Uterus (tissue), 4 donors: Measurements from ENCODE around the gene SH3RF3. TPM values are rescaled to one million over a fixed set of nuclear protein-coding genes. Genes with fewer than 3 reads are reported as not detected.

Experiments used
- DNase-seq, 2 donors: peaks; one replicate each; pipeline ENCODE4 v3.0.0-alpha.2; 2019 to 2020
- H3K27ac ChIP-seq, 2 donors: fragments of 200-600 bp; sonication (generic); 1 replicate in 1 of 2; 2 replicates in 1 of 2; pipeline ENCODE4 v1.5.1; 2016 to 2018
- H3K27me3 ChIP-seq, 2 donors: fragments of 200-600 bp; sonication (generic); one replicate each; pipeline ENCODE4 v1.5.1; 2018 to 2019; ENCODE audit warnings: control low read depth in 1 of 2
- H3K36me3 ChIP-seq, 2 donors: fragments of 200-600 bp; sonication (generic); one replicate each; pipeline ENCODE4 v1.5.1; 2019; ENCODE audit warnings: control low read depth in 1 of 2
- H3K4me1 ChIP-seq, 2 donors: fragments of 200-600 bp; sonication (generic); one replicate each; pipeline ENCODE4 v1.5.1; 2018 to 2019; ENCODE audit warnings: control low read depth in 1 of 2
- H3K4me3 ChIP-seq, 2 donors: fragments of 200-600 bp; sonication (generic); 1 replicate in 1 of 2; 2 replicates in 1 of 2; pipeline ENCODE4 v1.5.1; 2018 to 2019; ENCODE audit warnings: mild to moderate bottlenecking in 1 of 2
- H3K9me3 ChIP-seq, 2 donors: fragments of 200-600 bp; sonication (generic); one replicate each; pipeline ENCODE4 v1.5.1; 2019; ENCODE audit warnings: control low read depth in 1 of 2
- POLR2A ChIP-seq, 2 donors: fragments of 450-650 bp; IDR thresholded peaks; one replicate each; pipeline ENCODE4 v1.6.1; 2016; ENCODE audit warnings: antibody characterized with exemption in 2 of 2, mild to moderate bottlenecking in 1 of 2, moderate library complexity in 1 of 2
- intact Hi-C: fragments of 100-400 bp; cut with DNase I; formaldehyde crosslinking; loops from one replicate; pipeline ENCODE4 v1.15.1; 2023; ENCODE audit warnings: low total_unique reads
- total RNA-seq, 4 donors: library from RNA; depleted of rRNA in 3 of 4; stranded (reverse); fragments of >200 nt in 3 of 4; gene quantifications; one replicate each; pipeline versions ENCODE4 v1.1.0 to v1.2.4, GENCODE V29; 2014 to 2023
- TF ChIP-seq, protein P1 (sequence below), 4 experiments: fragments of 200-600 bp in 2 of 4; fragments of 450-650 bp in 2 of 4; sonication (generic) in 2 of 4; IDR thresholded peaks; one replicate each; pipeline ENCODE4 v1.5.1; 2016 to 2019; ENCODE audit warnings: antibody characterized with exemption in 4 of 4, mild to moderate bottlenecking in 2 of 4, moderate library complexity in 1 of 4
- donor health status: DM: yes; HTN: yes; CAD: no.

Gene SH3RF3
- total RNA-seq, 4 donors from 2014 or later = 5.1 to 10.2 (median 8.7) TPM; not detected in 1

DNA sequence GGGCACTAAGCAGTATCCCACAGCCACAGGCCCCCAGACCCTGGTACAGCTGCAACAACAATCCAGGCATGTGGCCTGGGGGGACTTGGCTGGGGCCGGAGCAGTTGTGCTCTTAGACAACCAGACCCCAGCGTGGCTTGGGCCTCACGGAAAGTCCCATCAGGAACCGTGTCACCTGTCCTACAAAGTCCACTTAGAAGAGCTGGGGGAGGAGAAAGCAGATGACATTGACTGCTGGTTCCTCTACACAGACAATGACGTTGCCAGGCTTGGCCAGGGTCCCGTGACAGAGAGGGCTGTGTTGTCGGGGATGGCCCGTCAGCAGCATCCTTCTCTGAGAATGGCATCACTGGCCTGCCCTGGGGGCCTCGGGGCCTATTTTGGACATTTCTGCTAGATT is 360.3 kb downstream of the SH3RF3 start:
- Histone ChIP-seq H3K9me3 (no peaks in the 10 kb centered on the region), H3K27ac (no peak overlapping the region), H3K4me3 (no peak overlapping the region), H3K27me3 (no peaks in the 10 kb centered on the region), H3K4me1 (no peaks in the 10 kb centered on the region), H3K36me3 (no peaks in the 10 kb centered on the region)
- TF ChIP-seq POLR2A (IDR thresholded peaks at IDR 0.05) = no peak
- TF ChIP-seq, protein P1, sequence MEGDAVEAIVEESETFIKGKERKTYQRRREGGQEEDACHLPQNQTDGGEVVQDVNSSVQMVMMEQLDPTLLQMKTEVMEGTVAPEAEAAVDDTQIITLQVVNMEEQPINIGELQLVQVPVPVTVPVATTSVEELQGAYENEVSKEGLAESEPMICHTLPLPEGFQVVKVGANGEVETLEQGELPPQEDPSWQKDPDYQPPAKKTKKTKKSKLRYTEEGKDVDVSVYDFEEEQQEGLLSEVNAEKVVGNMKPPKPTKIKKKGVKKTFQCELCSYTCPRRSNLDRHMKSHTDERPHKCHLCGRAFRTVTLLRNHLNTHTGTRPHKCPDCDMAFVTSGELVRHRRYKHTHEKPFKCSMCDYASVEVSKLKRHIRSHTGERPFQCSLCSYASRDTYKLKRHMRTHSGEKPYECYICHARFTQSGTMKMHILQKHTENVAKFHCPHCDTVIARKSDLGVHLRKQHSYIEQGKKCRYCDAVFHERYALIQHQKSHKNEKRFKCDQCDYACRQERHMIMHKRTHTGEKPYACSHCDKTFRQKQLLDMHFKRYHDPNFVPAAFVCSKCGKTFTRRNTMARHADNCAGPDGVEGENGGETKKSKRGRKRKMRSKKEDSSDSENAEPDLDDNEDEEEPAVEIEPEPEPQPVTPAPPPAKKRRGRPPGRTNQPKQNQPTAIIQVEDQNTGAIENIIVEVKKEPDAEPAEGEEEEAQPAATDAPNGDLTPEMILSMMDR (IDR thresholded peaks at IDR 0.05) = no peak
- no peak for DNase-seq
- intact Hi-C loops = no loop called here

DNA sequence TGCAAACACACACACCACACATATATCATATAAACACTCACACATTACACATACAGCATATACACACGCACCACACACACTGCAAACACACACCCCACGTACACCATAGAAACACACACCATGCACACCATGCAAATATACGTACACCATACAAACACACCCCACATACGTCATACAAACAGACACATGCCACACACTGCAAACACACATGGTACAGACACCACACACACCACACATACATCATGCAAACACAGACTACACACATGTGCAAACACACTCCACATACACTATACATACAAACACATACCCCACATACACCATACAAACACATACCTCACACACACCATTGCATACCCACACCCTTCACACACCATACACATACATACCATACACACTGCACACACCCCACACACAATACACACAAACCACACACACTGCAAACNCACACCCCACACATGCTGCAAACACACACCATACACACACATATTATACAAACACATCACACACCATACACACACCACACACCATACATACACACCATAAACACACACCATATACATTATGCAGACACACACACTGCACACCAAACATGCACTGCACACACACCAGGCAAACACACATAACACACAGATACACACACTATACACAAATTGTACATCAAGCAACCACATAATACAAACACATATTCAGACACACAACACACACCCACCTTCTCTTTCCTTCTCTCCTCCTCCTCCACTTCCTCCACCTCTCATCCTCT is 364.4 kb downstream of the SH3RF3 start:
- no peaks in the 10 kb centered on the region for H3K36me3 ChIP-seq
- H3K4me1 ChIP-seq = no peaks in the 10 kb centered on the region
- no peak for DNase-seq
- no peak overlapping the region for H3K27ac ChIP-seq
- intact Hi-C loops = no loop called here
- TF ChIP-seq POLR2A (IDR thresholded peaks at IDR 0.05) = no peak
- TF ChIP-seq, protein P1 (IDR thresholded peaks at IDR 0.05) = no peak
- H3K4me3 ChIP-seq = no peak overlapping the region
- no peaks in the 10 kb centered on the region for H3K9me3 ChIP-seq
- no peaks in the 10 kb centered on the region for H3K27me3 ChIP-seq

DNA sequence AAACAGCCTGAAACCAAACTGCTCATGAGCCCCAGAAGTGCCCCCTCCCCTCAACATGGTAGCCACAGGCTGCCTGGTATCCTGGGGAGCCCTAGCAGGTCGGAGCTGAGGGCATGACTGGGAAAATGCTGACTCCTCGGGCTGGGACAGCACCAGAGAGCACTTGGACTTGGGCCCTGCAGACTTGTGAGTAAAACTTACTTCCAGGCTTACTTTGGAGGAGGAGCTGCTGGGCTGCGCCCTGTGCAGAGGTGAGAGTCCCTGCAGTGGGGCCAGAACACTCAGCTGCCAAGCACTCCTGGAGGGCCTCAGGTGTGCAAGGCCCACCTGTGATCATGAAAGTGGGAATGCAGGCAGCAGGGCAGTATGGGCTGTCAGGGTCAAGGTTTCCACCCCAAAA is 365.3 kb downstream of the SH3RF3 start:
- Histone ChIP-seq H3K9me3 (no peaks in the 10 kb centered on the region), H3K4me1 (no peaks in the 10 kb centered on the region), H3K27me3 (no peaks in the 10 kb centered on the region), H3K36me3 (no peaks in the 10 kb centered on the region), H3K4me3 (no peak overlapping the region), H3K27ac (no peak overlapping the region)
- TF ChIP-seq POLR2A (IDR thresholded peaks at IDR 0.05) = no peak
- TF ChIP-seq, protein P1 (IDR thresholded peaks at IDR 0.05) = no peak
- DNase-seq = no peak
- intact Hi-C loops = no loop called here

DNA sequence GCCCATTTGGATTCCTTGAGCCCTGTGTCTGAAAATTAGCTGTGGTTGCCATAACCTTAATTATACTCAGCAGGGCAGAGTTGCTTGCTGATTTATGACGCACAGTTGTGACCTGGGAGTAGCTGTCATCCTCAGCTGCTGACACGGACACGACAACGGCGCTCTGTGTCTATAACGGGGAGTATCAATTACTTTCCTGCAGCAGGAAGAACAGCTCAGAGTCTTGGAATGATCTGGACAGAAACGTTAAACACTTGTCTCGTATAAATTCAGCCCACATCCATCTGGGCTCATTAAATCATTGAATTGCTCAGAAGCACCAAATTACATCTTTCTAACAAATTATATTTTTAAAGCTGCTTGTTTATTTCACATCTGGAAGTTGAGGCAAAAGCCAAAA is 368.5 kb downstream of the SH3RF3 start:
- no peaks in the 10 kb centered on the region for H3K36me3 ChIP-seq
- DNase-seq = no peak
- intact Hi-C loops = no loop called here
- no peaks in the 10 kb centered on the region for H3K4me1 ChIP-seq
- H3K4me3 ChIP-seq = no peak overlapping the region
- TF ChIP-seq, protein P1 (IDR thresholded peaks at IDR 0.05) = no peak
- H3K9me3 ChIP-seq = no peaks in the 10 kb centered on the region
- H3K27ac ChIP-seq = no peak overlapping the region
- no peaks in the 10 kb centered on the region for H3K27me3 ChIP-seq

DNA sequence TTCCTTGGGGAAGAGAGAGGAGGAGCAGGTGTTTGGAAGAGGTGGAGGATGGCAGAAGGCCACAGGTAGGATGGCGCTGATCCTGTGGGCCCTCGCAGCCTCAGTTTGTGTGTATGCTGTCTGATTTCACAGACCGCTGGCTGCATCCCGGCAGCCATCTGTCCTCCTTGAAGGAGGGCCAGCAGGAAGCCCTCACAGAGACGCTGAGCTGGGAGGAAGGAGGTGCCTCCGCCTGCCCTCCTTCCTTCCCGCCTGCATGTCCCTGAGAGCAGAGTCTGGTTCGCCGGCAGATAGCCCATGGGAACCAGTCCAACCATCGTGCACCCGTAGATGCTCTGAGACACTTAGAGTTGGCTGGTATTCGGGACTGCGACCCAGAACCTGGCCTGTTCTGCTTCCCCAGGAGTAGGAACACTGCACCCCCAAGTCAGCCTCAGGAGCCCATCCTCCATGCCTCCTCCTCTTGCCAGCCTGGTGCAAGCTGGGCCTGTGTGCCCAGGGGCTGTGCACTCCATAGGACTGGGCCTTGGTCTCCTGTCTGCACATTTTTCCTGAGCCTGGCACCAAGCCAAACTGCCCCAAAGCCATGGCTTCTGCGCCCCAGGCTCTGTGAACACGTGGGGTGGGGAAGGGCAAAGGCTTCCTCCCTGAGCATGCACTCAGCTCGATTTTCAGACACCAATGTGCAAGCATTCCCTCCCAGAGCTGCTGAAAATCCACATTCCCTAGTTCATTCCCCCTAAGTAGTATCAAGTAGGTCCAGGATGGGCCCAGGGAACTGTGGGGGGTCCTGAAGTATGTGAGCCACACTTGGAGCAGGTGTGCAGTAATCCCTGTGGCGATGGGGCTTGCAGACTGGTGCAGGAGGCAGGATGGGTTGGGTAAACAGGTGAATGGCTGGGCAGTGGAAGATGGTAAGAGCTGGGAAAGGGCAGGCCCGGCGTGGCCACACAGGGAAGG is 369.2 kb downstream of the SH3RF3 start:
- H3K36me3 ChIP-seq = no peaks in the 10 kb centered on the region
- H3K4me1 ChIP-seq = no peaks in the 10 kb centered on the region
- intact Hi-C loops = no loop called here
- TF ChIP-seq, protein P1 (IDR thresholded peaks at IDR 0.05) = no peak
- no peak for TF ChIP-seq POLR2A (IDR thresholded peaks at IDR 0.05)
- H3K27ac ChIP-seq = no peak overlapping the region
- H3K27me3 ChIP-seq = no peaks in the 10 kb centered on the region
- no peak for DNase-seq
- no peaks in the 10 kb centered on the region for H3K9me3 ChIP-seq
- H3K4me3 ChIP-seq = no peak overlapping the region
